SKM-1 treated with dmso at 0.1 percent for 144 hours (cell line): ENCODE data around the gene GPSM3.
"Not testable (repeated sequence)": the region's sequence is repeated elsewhere in the genome, so short reads cannot be mapped to it uniquely, and the experiment has no call there.

Experiments
- DNase-seq: peaks from one replicate; lab custom pipeline; 2025; ENCODE audit not compliant: unreplicated experiment; lab: John Stamatoyannopoulos, UW

Gene GPSM3

GRCh38 chr6:32203426-32204267 is 11.2 kb upstream of the GPSM3 start:
- no peak for DNase-seq

GRCh38 chr6:32202186-32202585 is 9.7 kb upstream of the GPSM3 start:
- DNase-seq, result no peak

- DNase-seq, result no peak
Observed at GRCh38 chr6:32200711-32201475, 8.4 kb upstream of the GPSM3 start.

GRCh38 chr6:32198866-32199265 is 6.4 kb upstream of the GPSM3 start:
- DNase-seq, result no peak

- no peak for DNase-seq
Observed at GRCh38 chr6:32198345-32198696, 5.9 kb upstream of the GPSM3 start.

GRCh38 chr6:32196682-32197616 is 4.5 kb upstream of the GPSM3 start:
- no peak for DNase-seq

- no peak for DNase-seq
Observed at GRCh38 chr6:32195902-32196681, 3.6 kb upstream of the GPSM3 start.

GRCh38 chr6:32195652-32195901 is 3.1 kb upstream of the GPSM3 start:
- peak; percentile 98 for DNase-seq

GRCh38 chr6:32194825-32195651 is 2.6 kb upstream of the GPSM3 start:
- peak; percentile 60 for DNase-seq

GRCh38 chr6:32194388-32194787 is 1.9 kb upstream of the GPSM3 start:
- no peak for DNase-seq

- DNase-seq, result not testable (repeated sequence)
Observed at GRCh38 chr6:32193096-32193495, 653 bp upstream of the GPSM3 start.

- no peak for DNase-seq
Observed at GRCh38 chr6:32191696-32192607, 491 bp downstream of the GPSM3 start.

- no peak for DNase-seq
Observed at GRCh38 chr6:32190911-32191677, 1.3 kb downstream of the GPSM3 start.

GRCh38 chr6:32190054-32190851 is 2.2 kb downstream of the GPSM3 start, which contains the start of gene PBX2:
Gene PBX2 (minus strand): TSS chr6:32190202. CDS start chr6:32189915, 287 bp downstream.
- peak; percentile 92 for DNase-seq

- DNase-seq, result no peak
Observed at GRCh38 chr6:32189742-32190053, 2.7 kb downstream of the GPSM3 start.

- no peak for DNase-seq
Observed at GRCh38 chr6:32189069-32189741, 3.2 kb downstream of the GPSM3 start.
